HG03521 (cell line): ENCODE measurements around the gene ZNF425.
"Not testable (repeated sequence)": the region's sequence is repeated elsewhere in the genome, so short reads cannot be mapped to it uniquely, and the experiment has no call there.

Source experiments
- ATAC-seq: cut with Tn5 transposase; IDR thresholded peaks from one replicate; pipeline ENCODE4 v1.9.1; 2021; ENCODE audit warnings: mild to moderate bottlenecking, moderate library complexity; ENCODE audit not compliant: unreplicated experiment

ZNF425 gene

GRCh38 chr7:149133028-149133710 is 7.0 kb upstream of the ZNF425 start:
- ATAC-seq: no peak

GRCh38 chr7:149130572-149131198 is 4.6 kb upstream of the ZNF425 start:
- ATAC-seq: no peak

- ATAC-seq: peak; percentile 37
These were observed 640 bp upstream of the ZNF425 start for GRCh38 chr7:149126662-149127266.

- ATAC-seq: no peak
These were observed 798 bp downstream of the ZNF425 start for GRCh38 chr7:149125189-149125862.

DNA sequence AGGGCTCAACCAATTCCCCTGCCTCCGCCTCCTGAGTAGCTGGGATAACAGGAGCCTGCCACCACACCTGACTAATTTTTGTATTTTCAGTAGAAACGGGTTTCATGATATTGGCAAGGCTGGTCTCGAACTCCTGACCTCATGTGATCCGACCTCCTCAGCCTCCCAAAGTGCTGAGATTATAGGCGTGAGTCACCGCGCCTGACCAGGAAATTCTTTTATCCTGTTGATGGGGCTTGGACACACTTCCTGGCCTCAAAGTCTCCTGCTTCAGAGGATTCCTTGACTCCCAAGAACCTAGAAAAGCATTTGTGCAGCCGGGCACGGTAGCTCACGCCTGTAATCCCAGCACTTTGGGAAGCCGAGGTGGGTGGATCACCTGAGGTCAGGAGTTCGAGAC is 16.2 kb downstream of the ZNF425 start:
- ATAC-seq: no peak

GRCh38 chr7:149104749-149105148 is 21.4 kb downstream of the ZNF425 start:
- ATAC-seq: no peak

- no peak for ATAC-seq
These were observed 21.9 kb downstream of the ZNF425 start for GRCh38 chr7:149104214-149104613.

- no peak for ATAC-seq
These were observed 22.7 kb downstream of the ZNF425 start for GRCh38 chr7:149103424-149103823.

- ATAC-seq: no peak
These were observed 23.5 kb downstream of the ZNF425 start for GRCh38 chr7:149102666-149103065.

GRCh38 chr7:149100821-149101220 is 25.3 kb downstream of the ZNF425 start:
- no peak for ATAC-seq

GRCh38 chr7:149099058-149099457 is 27.1 kb downstream of the ZNF425 start:
- no peak for ATAC-seq

DNA sequence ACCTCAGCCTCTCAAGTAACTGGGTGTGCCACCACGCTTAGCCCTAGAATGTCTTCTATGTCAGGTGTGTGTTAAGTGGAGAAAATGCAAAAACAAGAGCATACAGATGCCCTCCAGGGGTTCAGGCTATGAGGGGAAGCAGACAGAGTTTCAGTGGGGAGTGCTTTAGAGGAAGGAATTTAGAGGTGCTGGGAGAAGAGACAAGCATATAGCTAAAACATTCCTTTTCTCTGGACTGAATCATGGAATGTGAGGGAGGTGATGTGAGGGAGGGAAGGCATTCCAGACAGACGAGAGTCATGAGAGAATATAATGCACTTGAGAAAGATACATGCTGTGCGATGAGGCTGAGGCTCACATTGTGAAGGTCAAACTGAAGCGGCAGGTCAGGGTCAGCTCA is 29.0 kb downstream of the ZNF425 start:
- ATAC-seq: no peak

DNA sequence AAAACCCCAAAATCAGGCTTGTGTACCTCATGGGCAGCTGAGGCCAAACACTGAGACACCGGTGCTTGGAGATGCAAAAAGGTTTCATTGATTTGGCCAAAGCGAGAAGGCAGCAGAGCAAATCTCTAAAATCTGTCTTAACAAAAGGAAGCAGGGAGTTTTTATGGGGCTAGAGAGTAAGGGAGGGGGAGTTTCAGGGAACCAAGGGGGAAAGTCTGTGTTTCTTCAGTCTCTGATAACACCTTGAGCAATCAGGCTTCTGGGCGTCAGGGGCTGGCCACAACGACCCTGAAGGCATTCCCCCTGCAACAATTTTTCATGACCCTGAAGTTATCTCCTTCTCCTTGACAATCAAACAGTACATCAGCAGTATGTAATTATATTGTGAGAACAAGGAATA is 32.9 kb downstream of the ZNF425 start:
- no peak for ATAC-seq

- not testable (repeated sequence) for ATAC-seq
These were observed 33.9 kb downstream of the ZNF425 start for GRCh38 chr7:149092244-149092643.

GRCh38 chr7:149090397-149091195 is 35.5 kb downstream of the ZNF425 start, which contains the start of gene ZNF786:
TSS of gene ZNF786 (minus strand) at chr7:149090718. CDS start at chr7:149090640, 78 bp downstream.
- peak; percentile 83 for ATAC-seq

- ATAC-seq: no peak
These were observed 38.7 kb downstream of the ZNF425 start for GRCh38 chr7:149087376-149087775.

DNA sequence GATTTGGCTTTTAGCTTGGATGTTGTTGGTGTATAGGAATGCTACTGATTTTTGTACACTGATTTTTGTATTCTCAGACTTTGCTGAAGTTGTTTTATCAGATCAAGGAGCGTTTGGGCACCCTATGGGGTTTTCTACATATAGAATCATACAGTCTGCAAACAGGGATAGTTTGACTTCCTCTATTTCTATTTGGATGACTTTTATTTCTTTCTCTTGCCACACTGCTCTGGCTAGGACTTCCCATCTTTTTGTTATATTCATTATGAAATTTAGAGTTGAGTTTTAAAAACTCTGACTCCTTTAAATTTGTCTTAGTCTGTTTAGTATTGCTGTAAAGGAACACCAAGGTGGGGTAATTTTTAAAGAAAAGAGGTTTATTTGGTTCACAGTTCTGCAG is 40.3 kb downstream of the ZNF425 start:
- ATAC-seq: no peak

DNA sequence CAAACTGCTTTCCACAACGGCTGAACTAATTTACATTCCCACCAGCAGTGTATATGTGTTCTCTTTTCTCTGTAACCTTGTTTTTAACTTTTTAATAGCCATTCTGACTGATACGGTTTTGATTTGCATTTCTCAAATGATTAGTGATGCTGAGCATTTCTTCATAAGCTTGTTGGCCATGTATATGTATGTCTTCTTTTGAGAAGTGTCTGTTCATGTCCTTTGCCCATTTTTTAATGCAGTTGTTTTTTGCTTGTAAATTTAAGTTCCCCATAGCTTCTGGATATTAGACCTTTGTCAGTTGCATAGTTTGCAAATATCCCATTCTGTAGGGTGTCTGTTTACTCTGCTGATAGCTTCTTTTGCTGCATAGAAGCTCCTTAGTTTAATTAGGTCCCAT is 41.7 kb downstream of the ZNF425 start:
- ATAC-seq: no peak

DNA sequence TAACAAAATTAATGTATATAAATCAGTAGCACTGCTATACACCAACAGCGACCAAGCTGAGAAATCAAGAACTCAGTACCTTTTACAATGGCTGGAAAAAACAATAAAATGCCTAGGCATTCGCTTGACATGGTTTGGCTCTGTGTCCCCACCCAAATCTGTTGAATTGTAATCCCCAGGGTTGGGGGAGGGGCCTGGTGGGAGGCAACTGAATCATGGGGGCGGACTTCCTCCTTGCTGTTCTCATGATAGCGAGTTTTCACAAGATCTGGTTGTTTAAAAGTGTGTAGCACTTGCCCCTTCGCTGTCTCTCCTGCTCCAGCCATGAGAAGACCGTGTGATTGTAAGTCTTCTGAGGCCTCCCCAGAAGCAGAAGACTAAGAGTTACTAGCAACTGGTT is 44.2 kb downstream of the ZNF425 start:
- no peak for ATAC-seq

DNA sequence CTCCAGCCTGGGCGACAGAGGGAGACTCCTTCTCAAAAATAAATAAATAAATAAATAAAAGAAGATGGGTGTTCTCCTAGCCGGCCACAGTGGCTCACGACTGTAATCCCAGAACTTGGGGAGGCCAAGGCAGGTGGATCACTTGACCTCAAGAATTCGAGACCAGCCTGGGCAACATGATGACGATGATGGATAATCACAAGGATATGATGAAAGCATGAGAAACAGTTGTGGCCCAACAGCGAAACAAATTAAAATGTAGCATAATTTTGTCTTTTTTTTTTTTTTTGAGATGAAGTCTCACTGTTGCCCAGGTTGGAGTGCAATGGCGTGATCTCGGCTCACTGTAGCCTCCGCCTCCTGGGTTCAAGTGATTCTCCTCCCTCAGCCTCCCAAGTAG is 48.5 kb downstream of the ZNF425 start:
- ATAC-seq: no peak

DNA sequence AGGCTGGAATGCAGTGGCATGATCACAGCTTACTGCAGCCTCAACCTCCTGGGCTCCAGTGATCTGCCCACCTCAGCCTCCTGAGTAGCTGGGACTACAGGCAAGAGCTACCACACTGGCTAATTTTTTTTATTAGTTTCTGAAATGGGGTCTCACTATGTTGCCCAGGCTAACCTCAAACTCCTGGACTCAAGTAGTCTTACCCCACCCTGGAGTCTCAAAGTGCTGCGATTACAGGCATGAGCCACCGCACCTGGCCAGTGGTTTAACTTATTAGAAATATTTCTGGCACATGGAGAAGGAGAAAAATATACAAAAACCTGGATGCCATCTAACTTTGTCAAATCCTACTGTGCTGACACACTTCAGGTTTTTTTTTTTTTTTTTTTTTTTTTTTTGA is 50.8 kb downstream of the ZNF425 start:
- ATAC-seq: no peak
